Measurements from ENCODE around the gene SRSF7.
"Not testable (repeated sequence)": the region's sequence is repeated elsewhere in the genome, so short reads cannot be mapped to it uniquely, and the experiment has no call there.

The SRSF7 gene

DNA sequence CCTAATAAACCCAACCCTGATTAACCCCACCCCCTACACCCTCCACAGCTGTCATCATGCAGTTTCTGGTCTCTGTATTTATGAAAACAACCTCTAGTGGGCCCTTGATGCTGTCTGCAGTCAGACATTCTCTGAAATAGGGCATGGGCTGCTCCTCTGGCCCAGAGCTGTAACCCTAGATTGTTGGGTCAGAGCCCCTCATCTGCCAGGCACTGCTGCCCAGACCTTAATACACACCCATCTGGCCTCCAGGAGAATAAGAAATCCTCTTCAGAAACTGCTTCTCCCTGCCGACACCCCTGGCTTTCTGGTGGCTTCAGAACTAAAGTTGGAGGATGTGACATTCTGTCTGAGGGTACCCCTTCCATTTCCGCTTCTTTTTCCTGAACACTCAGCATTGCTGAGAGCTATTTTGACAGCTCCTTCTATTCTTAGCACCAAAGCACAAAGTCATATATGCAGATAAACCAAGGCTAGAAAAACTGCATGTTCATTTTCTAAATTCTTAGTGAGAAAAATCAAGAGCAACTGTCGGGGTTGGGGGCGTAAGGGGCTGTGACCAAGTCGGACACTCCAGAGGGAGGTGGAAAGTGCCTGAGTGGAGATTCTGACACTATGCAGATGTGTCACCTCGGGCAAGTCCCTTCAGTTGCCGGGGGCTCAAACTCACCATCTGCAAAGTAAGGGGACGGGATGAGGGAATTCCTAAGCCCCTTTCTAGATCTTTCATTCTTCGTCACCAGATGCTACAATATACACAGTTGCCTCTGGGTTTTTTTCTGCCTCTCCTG is 28.7 kb downstream of the SRSF7 start:
- CTCF ChIA-PET, result interaction anchor here (1.2 kb wide), 1 partner anchor 140 kb away, joined by 3 read pairs; no protein-coding TSS in a partner anchor
- POLR2A ChIA-PET, result no interaction called here
- no peak for DNase-seq (ENCODE audit: extremely low spot score)
- TF ChIP-seq, protein P1, sequence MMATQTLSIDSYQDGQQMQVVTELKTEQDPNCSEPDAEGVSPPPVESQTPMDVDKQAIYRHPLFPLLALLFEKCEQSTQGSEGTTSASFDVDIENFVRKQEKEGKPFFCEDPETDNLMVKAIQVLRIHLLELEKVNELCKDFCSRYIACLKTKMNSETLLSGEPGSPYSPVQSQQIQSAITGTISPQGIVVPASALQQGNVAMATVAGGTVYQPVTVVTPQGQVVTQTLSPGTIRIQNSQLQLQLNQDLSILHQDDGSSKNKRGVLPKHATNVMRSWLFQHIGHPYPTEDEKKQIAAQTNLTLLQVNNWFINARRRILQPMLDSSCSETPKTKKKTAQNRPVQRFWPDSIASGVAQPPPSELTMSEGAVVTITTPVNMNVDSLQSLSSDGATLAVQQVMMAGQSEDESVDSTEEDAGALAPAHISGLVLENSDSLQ (IDR thresholded peaks at IDR 0.05), result no peak
- no peak for TF ChIP-seq ARNT (IDR thresholded peaks at IDR 0.05)

DNA sequence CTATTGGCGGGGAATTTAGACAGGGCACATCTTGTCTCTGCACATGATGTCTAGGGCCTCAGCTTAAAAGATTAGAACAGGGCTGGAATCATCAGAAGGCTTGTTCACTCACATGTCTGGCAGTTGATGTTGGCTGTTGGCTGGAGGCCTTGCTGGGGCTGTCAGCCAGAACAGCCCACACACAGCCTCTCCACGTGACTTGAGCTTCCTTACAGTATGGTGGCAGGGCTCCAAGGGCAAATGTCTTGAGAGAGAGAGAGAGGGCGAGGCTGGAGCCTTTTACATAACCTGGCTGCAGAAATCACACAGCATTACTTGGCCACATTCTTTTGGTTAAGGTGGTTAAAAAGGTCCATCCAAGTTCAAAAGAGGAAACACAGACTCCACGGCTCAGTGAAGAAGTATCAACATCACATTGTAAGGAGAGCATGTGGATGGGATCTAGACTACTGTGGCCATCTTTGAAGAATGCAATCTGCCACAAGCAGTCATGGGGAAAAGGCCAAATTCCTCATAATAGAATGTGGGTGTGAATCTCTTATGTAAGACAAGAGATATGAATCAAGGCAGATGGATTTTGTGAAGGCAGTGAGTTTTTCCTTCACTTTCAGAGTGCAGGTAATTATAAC is 30.4 kb downstream of the SRSF7 start:
- ChIA-PET POLR2A (no interaction called here), CTCF (no interaction called here)
- DNase-seq (ENCODE audit: extremely low spot score), result no peak
- TF ChIP-seq ELF4 (IDR thresholded peaks at IDR 0.05), result no peak
- TF ChIP-seq HDGF (IDR thresholded peaks at IDR 0.05; ENCODE audit: borderline replicate concordance), result no peak
- no peak for TF ChIP-seq SP1 (IDR thresholded peaks at IDR 0.05)
- TF ChIP-seq ARNT (IDR thresholded peaks at IDR 0.05), result no peak
- no peak for TF ChIP-seq L3MBTL2 (conservative IDR thresholded peaks at IDR 0.05)
- TF ChIP-seq ZNF384 (IDR thresholded peaks at IDR 0.05), result no peak
- TF ChIP-seq TARDBP (IDR thresholded peaks at IDR 0.05), result no peak
- no peak for TF ChIP-seq FOXA1 (IDR thresholded peaks at IDR 0.05)
- no peak for TF ChIP-seq CTBP1 (IDR thresholded peaks at IDR 0.05; ENCODE audit: borderline replicate concordance)

DNA sequence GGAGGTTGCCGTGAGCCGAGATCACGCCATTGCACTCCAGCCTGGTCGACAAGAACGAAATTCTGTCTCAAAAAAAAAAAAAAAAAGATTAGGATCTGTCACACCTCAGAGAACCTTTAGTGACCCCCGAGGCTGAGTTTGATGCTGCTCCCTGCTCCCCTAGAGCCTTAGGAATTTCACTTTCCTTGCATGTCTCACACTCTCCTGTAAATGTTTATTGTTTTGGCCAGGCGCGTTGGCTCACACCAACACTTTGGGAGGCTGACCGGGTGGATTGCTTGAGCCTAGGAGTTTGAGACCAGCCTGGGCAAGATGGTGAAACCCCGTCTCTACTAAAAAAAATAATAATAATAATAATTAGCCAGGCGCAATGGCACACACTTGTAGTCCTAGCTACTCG is 31.5 kb downstream of the SRSF7 start:
- CTCF ChIA-PET, result no interaction called here
- TF ChIP-seq BHLHE40 (IDR thresholded peaks at IDR 0.05; ENCODE audit: borderline replicate concordance) (no peak), NFRKB (IDR thresholded peaks at IDR 0.05) (no peak), L3MBTL2 (conservative IDR thresholded peaks at IDR 0.05) (no peak), CTBP1 (IDR thresholded peaks at IDR 0.05; ENCODE audit: borderline replicate concordance) (no peak), FOXA1 (IDR thresholded peaks at IDR 0.05) (no peak), SP1 (IDR thresholded peaks at IDR 0.05) (no peak), TARDBP (IDR thresholded peaks at IDR 0.05) (no peak), ZNF384 (IDR thresholded peaks at IDR 0.05) (no peak)
- TF ChIP-seq, protein P1 (IDR thresholded peaks at IDR 0.05), result no peak
- POLR2A ChIA-PET, result no interaction called here
- DNase-seq (ENCODE audit: extremely low spot score), result no peak

DNA sequence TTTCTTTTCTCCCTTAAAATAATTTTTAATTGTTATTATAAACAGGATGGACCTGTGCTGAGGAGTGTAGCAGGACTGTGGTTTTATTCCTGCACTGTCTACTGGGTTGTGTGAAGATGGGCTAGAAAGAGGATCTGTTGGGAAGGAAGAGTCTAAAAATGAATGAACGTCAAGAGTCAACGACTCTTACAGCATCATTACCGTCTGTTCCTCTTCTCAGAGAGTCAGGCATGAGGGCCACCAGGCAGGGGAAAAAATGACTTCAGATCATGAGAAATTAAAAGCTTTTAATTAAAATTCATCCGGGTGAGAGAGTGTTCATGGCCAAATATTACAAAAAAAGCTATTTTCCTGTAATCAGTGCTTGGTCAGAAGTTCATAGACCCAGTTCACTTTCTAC is 32.6 kb downstream of the SRSF7 start:
- ChIA-PET POLR2A (no interaction called here), CTCF (no interaction called here)
- no peak for DNase-seq (ENCODE audit: extremely low spot score)
- TF ChIP-seq HDGF (IDR thresholded peaks at IDR 0.05; ENCODE audit: borderline replicate concordance), result no peak
- no peak for TF ChIP-seq ARNT (IDR thresholded peaks at IDR 0.05)
- TF ChIP-seq L3MBTL2 (conservative IDR thresholded peaks at IDR 0.05), result no peak
- no peak for TF ChIP-seq FOXK2 (IDR thresholded peaks at IDR 0.05)
- TF ChIP-seq ELF4 (IDR thresholded peaks at IDR 0.05), result no peak
- TF ChIP-seq, protein P1 (IDR thresholded peaks at IDR 0.05), result no peak
- TF ChIP-seq ZNF384 (IDR thresholded peaks at IDR 0.05), result no peak
- TF ChIP-seq FOXA1 (IDR thresholded peaks at IDR 0.05), result no peak
- no peak for TF ChIP-seq LEF1 (IDR thresholded peaks at IDR 0.05; ENCODE audit: borderline replicate concordance)
- TF ChIP-seq NFRKB (IDR thresholded peaks at IDR 0.05), result no peak
- TF ChIP-seq SP1 (IDR thresholded peaks at IDR 0.05), result no peak
- TF ChIP-seq SUZ12 (IDR thresholded peaks at IDR 0.05), result no peak
- TF ChIP-seq BHLHE40 (IDR thresholded peaks at IDR 0.05; ENCODE audit: borderline replicate concordance), result no peak

DNA sequence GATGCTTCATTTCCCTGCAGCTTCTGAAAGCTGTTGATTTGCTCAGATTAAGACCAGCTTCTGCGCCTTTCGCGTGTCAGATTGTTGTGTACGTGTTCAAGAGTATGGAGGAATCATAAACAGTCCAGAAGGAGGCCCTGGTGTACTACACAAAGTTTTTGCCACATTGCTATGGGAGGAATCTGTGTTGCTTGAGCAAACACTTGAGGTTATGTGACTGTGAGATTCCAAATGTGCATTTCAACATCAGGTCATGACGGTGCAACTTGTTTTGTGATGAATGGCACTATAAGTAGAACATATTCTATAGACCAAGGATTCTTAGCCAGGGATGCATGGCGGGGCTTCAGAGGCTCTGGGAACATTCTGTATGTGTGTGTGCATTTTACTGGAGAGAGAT is 35.0 kb downstream of the SRSF7 start:
- TF ChIP-seq BHLHE40 (IDR thresholded peaks at IDR 0.05; ENCODE audit: borderline replicate concordance), result no peak
- no peak for TF ChIP-seq NFRKB (IDR thresholded peaks at IDR 0.05)
- no peak for TF ChIP-seq ELF4 (IDR thresholded peaks at IDR 0.05)
- TF ChIP-seq L3MBTL2 (conservative IDR thresholded peaks at IDR 0.05), result no peak
- TF ChIP-seq, protein P1 (IDR thresholded peaks at IDR 0.05), result no peak
- no peak for TF ChIP-seq FOXA1 (IDR thresholded peaks at IDR 0.05)
- TF ChIP-seq FOXK2 (IDR thresholded peaks at IDR 0.05), result no peak
- no peak for TF ChIP-seq SUZ12 (IDR thresholded peaks at IDR 0.05)
- no peak for TF ChIP-seq ZNF384 (IDR thresholded peaks at IDR 0.05)
- TF ChIP-seq FOXM1 (IDR thresholded peaks at IDR 0.05; ENCODE audit: borderline replicate concordance), result no peak
- no peak for TF ChIP-seq ARNT (IDR thresholded peaks at IDR 0.05)
- TF ChIP-seq CTBP1 (IDR thresholded peaks at IDR 0.05; ENCODE audit: borderline replicate concordance), result no peak
- no peak for TF ChIP-seq SP1 (IDR thresholded peaks at IDR 0.05)
- no peak for TF ChIP-seq LEF1 (IDR thresholded peaks at IDR 0.05; ENCODE audit: borderline replicate concordance)
- TF ChIP-seq HDGF (IDR thresholded peaks at IDR 0.05; ENCODE audit: borderline replicate concordance), result no peak
- CTCF ChIA-PET, result interaction anchor here (0.7 to 1.4 kb wide), 2 partner anchors 9 to 134 kb away, joined by 3 read pairs; no protein-coding TSS in a partner anchor
- POLR2A ChIA-PET, result no interaction called here
- no peak for DNase-seq (ENCODE audit: extremely low spot score)

DNA sequence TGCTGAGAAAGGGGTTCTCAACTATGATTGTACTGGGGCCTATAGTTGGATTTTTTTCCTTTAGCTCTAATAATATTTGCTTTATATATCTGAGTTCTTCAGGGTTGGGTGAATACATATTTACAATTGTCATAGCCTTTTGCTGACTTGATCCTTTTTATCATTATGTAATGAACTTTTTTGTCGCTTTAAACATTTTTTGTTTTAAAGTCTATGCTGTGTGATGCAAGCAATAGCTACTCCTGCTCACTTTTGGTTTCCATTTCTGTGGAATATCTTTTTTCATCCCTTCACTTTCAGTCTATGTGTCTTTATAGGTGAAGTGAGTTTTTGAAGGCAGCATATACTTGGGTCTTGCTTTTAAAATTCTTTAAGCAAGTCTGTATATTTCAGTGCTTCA is 36.2 kb downstream of the SRSF7 start:
- CTCF ChIA-PET; DNase-seq (ENCODE audit: extremely low spot score); POLR2A ChIA-PET: not testable (repeated sequence)

Data from HEK293T (cell line).